ENCODE results near the gene KRTAP5-3.
"Not testable (repeated sequence)": the region's sequence is repeated elsewhere in the genome, so short reads cannot be mapped to it uniquely, and the experiment has no call there.

The KRTAP5-3 gene

DNA sequence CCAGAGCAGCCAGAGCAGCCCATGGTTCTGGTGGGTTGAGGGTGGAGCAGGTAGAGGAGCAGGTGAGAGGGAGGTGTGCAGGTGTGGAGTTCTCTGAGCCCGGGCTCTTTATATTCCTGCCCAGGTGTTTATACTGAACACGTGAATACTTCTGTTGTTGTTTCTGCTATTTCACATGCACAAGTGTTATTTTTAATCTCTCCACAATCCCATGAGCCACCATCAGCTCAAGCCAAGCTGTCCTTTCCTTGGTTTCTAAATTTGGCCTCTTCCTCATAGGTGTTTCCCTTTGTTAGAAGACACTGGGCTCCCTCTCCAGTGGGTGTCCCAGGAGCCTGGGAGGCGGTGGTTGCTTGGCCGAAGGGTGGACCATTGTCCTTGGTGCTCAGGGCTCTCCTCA, at the start of gene KRTAP5-3:
Gene KRTAP5-3 (minus strand): TSS at position 101 of the 400 bp plus-strand sequence. CDS start 78 bp downstream, at position 23.
- DNase-seq (ENCODE audit: low spot score) = no peak

DNA sequence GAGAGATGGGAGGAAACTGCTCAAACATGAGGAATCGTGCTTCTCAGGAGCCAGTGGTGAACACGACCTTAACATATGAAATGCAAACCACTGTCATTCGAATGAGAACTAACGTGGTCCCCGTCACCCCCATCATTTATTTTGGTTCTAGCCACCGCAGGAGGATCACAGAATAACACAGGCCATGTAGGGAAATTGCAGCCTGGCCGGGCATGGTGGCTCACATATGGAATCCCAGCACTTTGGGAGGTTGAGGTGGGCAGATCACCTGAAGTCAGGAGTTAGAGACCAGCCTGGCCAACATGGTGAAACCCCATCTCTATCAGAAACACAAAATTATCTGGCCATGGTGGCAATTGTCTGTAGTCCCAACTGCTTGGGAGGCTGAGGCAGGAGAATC, 48.4 kb upstream of the KRTAP5-3 start:
- no peak for DNase-seq (ENCODE audit: low spot score)

DNA sequence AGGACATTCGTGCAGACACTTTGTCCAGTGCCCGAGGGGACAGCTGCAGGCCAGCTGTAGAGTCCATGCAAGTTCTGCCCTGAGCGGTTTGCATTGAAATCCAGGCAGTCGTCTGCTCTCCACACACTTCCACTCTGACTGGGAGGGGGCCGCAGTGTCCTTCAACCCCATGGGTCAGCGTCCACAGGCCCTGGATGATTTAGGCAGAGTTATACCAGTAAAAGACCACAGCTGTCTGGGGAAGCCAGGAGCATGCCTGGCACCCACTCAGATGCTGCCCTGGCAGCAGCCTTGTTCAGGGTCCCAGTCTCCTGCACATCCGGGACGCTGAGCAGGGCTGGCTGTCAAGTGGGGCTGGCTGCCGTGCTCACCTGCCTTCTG, 47.8 kb upstream of the KRTAP5-3 start:
- DNase-seq (ENCODE audit: low spot score) = no peak

DNA sequence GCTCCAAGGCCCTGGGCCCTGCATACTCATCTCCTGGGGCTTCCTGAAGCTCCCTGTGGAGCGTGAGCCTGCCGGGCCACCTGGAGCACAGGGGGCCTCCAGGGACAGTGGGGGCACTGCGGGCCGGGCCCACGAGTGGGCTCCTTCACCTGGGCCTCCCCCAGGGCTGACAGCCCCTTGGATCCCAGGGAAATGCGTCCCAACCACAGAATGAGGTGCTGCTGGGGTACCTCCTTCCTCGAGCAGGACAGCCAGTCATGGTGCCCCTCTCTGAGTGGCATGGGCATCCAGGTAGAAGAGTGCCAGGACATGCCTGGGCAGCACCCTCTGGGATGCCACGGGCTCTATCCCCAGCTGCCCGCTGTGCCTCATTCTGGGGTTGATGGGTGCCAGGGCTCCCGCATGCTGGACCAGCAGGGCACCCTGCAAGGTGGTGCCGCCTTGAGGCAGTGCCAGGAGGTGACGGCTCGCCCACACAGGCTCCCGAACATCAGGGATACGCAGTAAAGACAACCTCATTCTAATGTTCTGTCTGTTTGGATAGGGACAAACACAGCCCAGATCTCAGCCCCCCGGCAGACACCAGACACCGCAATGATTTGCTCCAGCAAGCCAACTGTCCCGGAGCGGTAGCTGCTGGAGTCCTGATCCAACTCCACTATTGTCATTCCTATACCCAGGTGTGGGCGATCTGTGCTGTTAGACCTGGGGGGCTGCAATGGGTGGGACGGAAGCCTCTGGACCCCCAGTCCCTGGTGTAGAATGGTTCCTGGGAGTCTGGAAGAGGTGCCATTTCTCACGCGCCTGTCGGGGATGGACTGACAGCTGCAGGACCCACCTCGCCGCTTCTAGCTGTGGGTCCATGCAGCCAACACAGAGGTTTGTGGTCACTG, 47.2 kb upstream of the KRTAP5-3 start:
- DNase-seq (ENCODE audit: low spot score) = no peak

DNA sequence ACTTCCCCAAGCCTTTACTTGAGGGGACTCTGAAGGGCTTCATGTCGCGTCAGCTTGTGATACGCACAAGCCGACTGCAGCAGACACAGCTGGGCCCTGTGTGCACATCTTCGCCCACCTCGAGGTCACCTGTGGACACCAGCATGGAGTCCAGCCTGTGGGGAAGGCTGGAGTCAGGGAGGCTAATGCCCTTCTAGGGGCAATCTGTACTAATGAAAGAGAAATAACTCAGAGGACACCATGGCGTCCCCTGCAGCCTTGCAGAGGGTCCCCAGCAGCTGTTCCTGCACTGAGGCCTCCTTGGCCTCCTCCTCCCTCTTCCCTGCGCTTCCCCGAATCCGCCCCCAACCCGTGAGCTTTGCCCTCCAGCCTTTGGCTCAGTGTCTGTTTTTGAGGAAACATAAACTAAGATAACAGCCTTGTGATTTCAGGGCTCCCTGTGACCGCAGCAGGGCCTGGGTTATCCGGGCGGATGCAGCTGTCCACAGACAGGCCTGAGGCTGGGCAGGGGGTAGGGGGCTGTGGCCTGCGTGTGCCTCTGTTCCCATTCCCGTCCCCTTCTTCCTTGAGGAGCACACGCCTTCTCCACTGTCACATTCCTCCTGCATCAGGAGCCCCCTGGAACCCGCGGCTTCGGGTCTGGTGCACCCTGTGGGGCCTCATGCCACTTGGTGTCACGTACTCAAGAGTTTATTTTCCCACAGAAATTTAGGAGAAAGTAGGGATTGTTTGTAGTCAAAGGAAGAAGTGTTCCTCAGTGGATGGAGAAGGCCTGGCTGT, 46.3 kb upstream of the KRTAP5-3 start:
- DNase-seq (ENCODE audit: low spot score) = no peak

DNA sequence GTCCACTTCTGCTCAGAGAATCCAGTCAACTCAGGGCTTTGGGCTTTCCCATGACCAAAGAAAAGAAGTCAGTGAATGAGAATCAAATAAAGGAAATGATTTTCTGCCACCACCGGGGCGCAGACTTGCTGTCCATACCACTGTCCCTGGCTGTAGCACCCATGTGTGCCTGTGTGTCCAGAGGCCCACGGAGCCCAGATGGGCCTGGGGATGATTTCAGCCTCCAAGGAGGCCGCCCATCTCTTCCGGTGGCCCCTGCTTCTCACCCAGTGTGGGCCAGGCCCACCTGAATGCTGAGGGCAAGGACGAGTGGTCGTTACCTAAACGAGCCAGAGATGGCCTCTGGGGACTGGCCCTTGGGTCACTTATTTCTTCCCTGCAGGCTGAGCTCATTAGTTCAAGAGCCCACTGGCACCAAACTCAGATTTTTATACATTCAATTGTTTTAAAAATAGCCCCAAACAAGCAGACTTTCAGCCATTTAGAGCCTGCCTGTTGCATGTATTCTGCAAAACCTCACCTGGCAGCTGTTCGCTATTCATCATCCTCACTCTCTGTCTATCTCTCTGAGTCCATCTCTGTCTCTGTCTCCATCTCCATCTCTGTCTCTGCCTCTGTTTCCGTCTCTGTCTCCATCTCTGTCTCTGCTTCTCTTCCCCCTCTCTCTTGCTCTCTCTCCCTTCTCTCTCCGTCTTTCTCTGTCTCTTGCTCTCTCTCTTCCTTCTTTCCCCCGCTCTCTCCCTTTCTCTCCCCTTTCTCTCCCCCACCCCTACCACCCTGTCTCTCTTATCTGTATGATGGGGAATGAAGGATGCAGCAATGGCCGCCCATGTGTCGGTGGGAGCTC, 45.5 kb upstream of the KRTAP5-3 start:
- no peak for DNase-seq (ENCODE audit: low spot score)

GRCh38 chr11:1652771-1653540, 44.7 kb upstream of the KRTAP5-3 start:
- peak; percentile 69 for DNase-seq (ENCODE audit: low spot score)

DNA sequence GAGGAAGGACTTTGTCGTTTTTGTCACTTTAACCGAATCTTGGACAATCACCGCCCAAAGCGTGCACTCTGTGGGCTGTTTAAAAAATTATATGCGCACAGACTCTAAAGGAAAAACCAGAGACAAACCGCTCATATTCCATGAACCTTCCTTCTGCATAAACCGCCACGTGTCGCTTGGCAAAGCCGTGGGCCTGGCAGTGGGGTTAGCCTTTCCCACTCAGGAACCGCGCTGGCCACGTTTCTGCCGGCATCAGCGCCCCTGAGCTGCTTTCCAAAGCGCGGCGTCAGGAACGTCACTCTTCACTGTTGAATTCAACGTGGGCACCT, 44.1 kb upstream of the KRTAP5-3 start:
- DNase-seq (ENCODE audit: low spot score) = no peak

GRCh38 chr11:1652026-1652425, 43.8 kb upstream of the KRTAP5-3 start:
- no peak for DNase-seq (ENCODE audit: low spot score)

DNA sequence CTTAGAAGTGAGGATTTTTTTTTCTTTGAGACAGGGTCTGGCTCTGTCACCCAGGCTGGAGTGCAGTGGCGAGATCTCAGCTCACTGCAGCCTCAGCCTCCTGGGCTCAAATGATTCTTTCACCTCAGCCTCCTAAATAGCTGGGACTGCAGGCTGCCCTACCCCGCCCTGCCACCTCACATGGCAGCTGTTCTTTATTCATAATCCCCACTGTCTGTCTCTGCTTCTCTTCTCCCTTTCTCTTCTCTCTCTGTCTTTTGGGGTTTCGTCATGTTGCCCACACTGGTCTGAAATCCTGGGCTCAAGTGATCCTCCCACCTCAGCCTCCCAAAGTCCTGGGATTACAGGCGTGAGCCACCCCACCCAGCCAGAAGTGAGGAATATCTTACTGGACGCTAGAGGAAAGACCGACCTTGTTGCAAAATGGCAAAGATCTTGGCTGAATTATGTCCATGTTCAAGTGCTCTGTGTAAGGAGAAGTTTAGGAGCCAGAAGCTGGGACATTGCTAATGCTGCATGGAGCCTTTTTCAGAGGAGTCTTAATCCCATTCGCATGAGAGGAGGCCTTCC, 43.2 kb upstream of the KRTAP5-3 start:
- DNase-seq (ENCODE audit: low spot score) = no peak

DNA sequence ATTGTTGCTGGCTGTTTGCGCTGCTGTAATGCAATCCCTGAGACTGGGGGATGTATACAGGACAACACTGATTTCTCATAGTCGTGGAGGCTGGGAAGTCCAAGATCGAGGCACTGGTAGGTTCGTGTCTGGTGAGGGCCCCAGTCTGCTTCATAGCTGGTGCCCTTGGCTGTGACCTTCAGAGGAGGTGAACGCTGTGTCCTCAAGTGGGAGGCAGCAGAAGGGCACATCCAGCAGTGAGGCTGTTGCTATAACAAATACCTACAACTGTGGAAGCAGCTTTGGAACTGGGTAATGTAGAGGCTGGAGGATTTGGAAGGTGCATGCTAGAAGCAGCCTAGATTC, 42.6 kb upstream of the KRTAP5-3 start:
- no peak for DNase-seq (ENCODE audit: low spot score)

DNA sequence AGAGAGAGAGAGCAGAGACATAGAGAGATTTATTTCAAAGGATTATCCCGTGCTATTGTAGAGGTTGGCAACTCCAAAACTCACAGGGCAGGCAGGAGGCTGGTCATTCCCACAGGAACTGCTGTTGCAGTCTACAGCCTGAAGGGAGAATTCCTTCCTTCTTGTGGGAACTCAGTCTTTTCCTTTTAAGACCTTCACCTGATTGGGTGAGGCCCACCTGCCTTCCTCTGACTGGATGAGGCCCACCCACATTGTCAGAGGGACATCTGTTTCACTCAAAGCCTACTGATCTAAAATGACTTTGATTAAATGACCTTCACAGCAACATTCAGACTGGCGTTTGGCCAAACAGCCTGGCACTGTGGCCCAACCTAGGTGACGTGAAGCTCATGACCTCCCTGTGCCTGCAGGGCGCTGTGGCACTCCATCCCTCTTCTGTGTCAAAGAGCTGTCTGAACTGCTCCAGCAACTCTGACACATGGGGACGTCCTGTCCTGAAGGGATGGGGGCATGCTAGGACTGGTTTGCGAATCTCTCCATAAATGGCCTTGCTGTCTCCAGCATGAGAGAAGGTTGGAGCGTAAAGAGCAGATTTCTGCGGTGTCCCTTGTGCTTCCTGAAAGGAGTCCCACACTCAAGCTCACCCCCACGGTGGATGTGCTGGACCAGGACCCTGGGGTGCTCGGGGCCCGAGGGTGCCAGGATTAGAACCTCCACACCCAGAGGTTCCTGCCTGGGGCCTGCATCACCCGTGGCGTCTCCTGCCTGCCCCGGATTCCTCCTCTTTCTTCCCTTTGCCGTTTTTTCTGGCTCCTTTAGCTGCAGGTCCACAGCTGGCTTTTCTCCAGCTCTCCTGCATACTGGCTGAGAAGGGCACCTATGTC, 42.0 kb upstream of the KRTAP5-3 start:
- no peak for DNase-seq (ENCODE audit: low spot score)

GRCh38 chr11:1648653-1649420, 40.6 kb upstream of the KRTAP5-3 start:
- DNase-seq (ENCODE audit: low spot score) = no peak

DNA sequence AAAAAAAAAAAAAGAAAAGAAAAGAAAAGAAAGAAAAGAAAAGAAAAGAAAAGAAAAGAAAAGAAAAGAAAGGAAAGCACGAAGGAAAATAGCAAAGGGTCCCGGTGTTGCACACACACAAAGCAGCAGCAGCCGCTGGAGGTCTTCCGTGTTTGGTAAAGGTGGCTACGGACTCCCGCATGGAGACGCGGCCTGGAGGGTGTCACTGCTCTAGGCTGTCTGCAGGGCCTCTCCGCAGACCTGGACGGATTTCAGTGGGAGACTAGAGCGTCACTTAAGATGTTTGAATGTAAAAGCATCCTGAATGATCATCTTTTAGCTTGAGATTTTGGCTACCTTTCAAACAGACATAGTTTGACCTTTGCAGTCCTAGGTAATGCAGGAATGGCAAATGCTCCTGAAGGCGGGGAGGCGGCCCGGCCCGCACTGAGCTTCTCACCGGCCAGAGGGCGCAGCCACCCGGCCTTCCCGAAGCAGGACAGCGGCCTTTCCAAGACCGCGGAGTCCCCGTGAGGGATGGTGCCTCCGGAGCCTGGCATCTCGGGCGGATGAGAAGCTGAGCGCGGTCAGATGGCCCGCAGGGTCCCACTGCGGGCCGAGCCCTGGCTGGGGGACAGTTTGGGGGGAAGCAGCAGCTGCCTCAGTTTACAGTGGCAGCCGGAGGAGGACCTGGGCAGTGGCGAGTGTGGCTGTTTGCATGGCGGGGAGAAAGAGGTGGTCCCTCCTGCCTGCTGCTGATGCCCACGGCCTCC, 39.8 kb upstream of the KRTAP5-3 start:
- no peak for DNase-seq (ENCODE audit: low spot score)

GRCh38 chr11:1646540-1646939, 38.3 kb upstream of the KRTAP5-3 start:
- not testable (repeated sequence) for DNase-seq (ENCODE audit: low spot score)

- no peak for DNase-seq (ENCODE audit: low spot score)
Measured at GRCh38 chr11:1645357-1645821, 37.1 kb upstream of the KRTAP5-3 start.

- no peak for DNase-seq (ENCODE audit: low spot score)
Measured at GRCh38 chr11:1644601-1645356, 36.5 kb upstream of the KRTAP5-3 start.

DNA sequence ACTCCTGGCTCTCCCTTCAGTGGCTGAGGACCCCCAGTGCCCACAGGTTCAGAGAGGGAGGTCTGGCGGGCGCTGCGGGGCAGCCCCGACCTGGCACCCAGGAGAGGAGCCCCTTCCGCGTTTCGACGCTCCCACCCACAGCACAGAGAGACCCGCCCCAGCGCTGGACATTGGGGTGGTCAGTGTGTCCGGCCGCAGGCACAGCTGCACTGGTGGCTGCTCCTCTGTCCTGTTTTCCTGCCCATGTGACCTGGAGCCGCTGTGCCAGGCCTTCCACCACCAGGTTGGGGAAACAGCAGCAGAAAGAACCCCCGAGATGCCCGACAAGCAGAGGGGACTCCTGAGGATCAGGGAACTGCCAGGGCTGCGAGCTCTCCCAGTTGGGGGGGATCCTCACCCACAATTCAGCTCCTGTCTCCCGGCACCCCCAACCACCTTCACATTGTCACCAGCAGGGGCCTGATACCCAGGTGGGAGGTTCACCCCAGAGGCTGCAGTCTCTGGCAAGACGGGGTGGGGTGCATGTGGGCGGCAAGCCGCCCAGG, 35.0 kb upstream of the KRTAP5-3 start:
- no peak for DNase-seq (ENCODE audit: low spot score)
